Skeletal muscle cell (primary cell): ENCODE data around the gene SH3BP1.
A peak's percentile ranks its signal among the peaks of the same experiment; 100 is the strongest.
"Not testable (repeated sequence)": the region's sequence is repeated elsewhere in the genome, so short reads cannot be mapped to it uniquely, and the experiment has no call there.

Experiments used
- DNase-seq: peaks from one replicate; pipeline ENCODE4 v3.0.0-alpha.2; 2010; ENCODE audit warnings: low read depth
- H3K4me3 ChIP-seq: 2 replicates; pipeline ENCODE4 v1.5.1; 2011; ENCODE audit warnings: low read depth, mild to moderate bottlenecking, control low read depth, low read length, moderate library complexity

Gene SH3BP1

GRCh38 chr22:37650463-37651136 lies 11.1 kb downstream of the SH3BP1 start:
- no peak for DNase-seq
- H3K4me3 ChIP-seq, result no peak overlapping the region

- DNase-seq, result no peak
- no peak overlapping the region for H3K4me3 ChIP-seq
Observed at GRCh38 chr22:37654563-37655251, 15.2 kb downstream of the SH3BP1 start.

DNA sequence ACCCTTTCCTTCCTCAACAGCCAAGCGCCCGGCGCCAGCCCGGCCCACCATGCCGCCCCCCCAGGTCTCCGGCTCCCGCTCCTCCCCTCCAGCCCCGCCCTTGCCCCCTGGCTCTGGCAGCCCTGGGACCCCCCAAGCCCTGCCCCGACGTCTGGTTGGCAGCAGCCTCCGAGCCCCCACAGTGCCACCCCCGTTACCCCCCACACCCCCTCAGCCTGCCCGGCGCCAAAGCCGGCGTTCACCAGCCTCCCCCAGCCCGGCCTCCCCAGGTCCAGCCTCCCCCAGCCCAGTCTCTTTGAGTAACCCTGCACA lies 15.7 kb downstream of the SH3BP1 start:
- H3K4me3 ChIP-seq, result no peak overlapping the region
- no peak for DNase-seq

DNA sequence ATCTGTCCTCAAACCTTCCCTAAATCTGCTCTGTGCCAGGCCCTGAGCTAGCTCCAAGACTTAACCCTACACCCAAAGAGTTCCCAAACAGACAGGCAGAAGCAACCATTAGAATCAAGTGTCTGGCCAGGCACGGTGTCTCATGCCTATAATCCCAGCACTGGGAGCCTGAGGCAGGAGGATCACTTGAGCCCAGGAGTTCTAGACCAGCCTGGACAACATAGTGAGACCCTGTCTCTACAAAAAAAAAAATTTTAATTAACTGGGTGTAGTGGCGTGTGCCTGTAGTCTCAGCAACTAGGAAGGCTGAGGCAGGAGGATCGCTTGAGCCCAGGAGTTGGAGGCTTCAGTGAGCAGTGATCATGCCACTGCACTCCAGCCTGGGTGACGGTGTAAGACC lies 17.1 kb downstream of the SH3BP1 start:
- DNase-seq, H3K4me3 ChIP-seq: not testable (repeated sequence)

- H3K4me3 ChIP-seq, result peak overlapping the region; percentile 76
- no peak for DNase-seq
Observed at GRCh38 chr22:37657590-37658132, 18.2 kb downstream of the SH3BP1 start.

- H3K4me3 ChIP-seq, result peak within 1 kb of the TSS; percentile 76
- peak; percentile 100 for DNase-seq
Observed at GRCh38 chr22:37658133-37659065, 18.9 kb downstream of the SH3BP1 start, which contains the start of gene PDXP. Gene PDXP, plus strand, starts transcription at chr22:37658723. Its CDS starts 60 bp downstream, at chr22:37658783.

DNA sequence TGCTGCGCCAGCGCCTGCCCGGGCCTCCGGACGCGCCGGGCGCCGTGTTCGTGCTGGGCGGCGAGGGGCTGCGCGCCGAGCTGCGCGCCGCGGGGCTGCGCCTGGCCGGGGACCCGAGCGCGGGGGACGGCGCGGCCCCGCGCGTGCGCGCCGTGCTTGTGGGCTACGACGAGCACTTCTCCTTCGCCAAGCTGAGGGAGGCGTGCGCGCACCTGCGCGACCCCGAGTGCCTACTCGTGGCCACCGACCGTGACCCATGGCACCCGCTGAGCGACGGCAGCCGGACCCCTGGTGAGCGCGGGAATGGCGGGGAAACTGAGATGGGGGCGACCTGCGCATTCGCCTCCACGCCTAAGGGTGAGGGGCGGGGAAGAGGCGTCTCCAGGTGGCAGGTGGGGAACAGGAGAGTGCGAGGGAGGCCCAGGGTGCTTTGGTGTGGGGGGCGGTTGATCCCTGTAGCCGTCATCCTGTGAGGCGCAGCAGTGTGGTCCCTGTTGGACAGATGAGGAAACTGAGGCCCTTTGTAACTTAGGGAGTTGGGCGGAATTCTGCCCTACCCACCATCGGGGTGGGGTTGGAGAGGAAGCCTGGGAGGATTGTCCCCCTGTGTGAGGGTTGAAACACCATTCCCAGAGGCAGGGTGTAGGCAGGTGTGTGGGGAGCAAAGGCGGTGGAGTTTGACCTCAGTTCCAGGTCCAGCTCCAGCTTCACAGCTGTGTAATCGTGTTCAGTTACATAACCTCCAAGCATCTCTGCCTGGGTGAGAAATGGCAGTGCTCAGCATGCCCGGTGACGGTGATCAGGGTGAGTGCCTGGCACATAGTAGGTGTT lies 19.8 kb downstream of the SH3BP1 start:
- no peak for DNase-seq
- peak overlapping the region; percentile 76 for H3K4me3 ChIP-seq

DNA sequence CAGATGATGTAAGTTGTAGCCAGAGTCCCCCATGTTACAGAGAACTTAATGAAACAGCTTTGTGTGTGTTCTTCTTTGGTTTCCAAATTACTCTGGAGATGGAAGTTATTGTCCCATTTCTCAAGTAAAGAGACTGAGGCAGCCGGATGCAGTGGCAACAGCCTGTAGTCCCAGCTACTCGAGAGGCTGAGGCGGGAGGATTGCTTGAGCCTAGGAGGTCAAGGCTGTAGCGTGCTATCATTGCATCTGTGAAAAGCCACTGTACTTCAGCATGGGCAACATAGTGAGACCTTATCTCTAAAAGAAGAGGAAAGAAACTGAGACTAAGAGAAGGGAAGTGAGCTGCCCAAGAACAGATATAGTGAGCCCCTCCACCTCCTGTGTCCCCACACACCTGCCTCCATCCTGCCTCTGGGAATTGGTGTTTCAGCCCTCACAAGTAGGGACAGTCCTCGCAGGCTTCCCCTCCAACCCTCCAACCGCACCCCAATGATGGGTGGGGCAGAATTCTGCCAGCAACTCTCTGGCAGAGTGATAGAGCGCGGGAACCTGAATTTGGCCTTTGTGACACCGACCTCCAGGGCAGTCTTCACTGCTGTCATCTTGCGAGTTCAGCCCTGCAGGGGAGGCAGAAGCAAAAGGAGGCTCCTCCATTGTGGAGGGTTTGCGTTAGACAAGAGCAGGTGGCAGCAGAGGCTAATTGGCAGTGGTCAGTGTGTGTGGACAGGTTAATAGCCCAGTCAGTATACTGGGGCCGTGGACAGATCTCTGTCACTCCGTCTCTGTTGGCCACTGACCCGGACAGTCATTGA lies 20.6 kb downstream of the SH3BP1 start:
- peak overlapping the region; percentile 76 for H3K4me3 ChIP-seq
- DNase-seq, result no peak

DNA sequence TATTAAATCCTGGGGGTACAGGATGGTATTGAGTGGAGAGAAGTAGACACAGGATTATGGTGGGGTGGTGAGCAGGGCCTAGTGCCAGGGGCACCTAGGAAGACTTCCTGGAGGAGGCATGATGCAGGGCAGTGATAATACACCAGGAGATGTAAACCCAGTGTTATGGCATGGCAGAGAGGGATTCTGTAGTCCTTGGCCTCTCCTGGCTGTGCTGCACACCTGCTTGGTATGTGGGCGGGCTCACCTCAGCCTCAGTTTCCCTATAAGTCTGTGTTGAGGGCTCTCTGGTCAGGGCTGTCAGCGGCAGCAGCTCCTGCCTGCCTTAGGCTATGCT lies 21.2 kb downstream of the SH3BP1 start:
- no peak overlapping the region for H3K4me3 ChIP-seq
- DNase-seq, result no peak

DNA sequence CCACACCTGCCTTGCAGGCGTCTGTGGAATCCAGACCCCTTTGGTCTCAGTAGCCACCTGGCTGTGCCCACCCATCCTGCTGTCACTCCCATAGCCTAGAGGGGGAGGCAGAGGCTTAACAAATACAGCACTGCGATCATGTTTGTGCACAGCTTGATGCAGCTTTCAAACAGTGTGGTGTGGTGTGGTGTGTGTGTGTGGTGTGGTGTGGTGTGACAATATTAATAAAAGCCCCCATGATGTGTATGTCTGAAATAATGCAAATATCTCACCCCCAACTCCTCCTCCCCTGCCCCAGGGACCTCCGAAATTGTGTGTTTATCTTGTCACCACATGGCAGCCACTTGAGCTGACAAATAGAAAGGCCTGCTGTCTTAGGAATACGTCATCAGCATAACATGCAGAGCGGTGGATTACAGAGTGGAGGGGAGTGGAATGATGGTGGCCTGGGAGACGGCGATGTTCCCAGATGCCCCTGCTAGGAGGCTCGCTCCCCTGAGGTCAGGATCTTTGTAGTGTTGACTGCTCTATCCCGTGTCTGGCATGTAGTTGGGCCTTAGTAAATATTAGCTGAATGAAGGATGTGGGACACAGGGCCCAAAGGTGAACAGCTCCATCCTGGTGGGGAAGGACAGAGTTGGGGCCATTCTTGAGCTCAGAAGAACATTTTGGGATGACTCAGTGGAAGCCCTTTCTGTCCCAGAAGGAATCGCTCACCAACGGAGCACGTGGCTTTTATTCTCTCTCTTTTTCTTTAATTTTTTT lies 21.9 kb downstream of the SH3BP1 start:
- no peak overlapping the region for H3K4me3 ChIP-seq
- DNase-seq, result no peak

DNA sequence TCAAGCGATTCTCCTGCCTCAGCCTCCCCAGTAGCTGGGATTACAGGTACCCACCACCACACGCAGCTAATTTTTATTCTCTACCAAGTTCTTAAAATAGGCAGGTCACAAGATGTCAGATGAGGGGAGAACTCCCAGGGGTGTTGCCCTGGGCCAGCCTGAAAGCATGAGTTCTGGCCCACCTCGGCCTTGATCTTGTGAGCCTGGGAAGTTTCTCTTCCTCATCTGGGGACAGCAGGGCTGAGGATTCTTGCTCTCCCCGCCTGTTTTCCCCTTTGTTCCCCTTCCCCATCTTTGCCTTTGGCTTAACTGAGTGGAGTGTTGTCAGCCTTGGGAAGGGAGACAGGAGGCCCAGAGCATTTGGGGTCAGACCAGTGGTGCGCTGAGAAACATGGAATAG lies 22.6 kb downstream of the SH3BP1 start:
- no peak overlapping the region for H3K4me3 ChIP-seq
- no peak for DNase-seq

DNA sequence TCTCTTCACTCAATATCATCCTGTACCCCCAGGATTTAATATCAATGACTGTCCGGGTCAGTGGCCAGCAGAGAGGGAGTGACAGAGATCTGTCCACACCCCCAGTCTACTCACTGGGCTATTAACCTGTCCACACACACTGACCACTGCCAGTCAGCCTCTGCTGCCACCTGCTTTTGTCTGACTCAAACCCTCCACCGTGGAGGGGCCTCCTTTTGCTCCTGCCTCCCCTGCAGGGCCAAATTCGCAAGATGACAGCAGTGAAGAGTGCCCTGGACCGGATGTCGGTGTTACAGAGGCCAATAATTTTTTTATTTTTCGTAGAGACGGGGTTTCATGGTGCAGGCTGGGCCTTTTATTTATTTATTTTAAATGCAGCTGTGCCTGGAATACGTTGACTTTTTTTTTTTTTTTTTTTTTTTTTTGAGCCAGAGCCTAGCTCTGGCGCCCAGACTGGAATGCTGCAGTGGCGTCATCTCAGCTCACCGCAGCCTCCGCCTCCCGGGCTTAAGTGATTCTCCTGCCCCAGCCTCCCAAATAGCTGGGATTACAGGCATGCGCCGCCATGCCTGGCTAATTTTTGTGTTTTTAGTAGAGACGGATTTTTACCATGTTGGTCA lies 24.2 kb downstream of the SH3BP1 start:
- H3K4me3 ChIP-seq, result no peak overlapping the region
- DNase-seq, result no peak

- DNase-seq, result no peak
- no peak overlapping the region for H3K4me3 ChIP-seq
Observed at GRCh38 chr22:37664249-37665101, 25.0 kb downstream of the SH3BP1 start.

- H3K4me3 ChIP-seq, result no peak overlapping the region
- no peak for DNase-seq
Observed at GRCh38 chr22:37665487-37665886, 26.0 kb downstream of the SH3BP1 start.

GRCh38 chr22:37669586-37669985 lies 30.1 kb downstream of the SH3BP1 start:
- no peak for DNase-seq
- H3K4me3 ChIP-seq, result no peak overlapping the region

GRCh38 chr22:37672206-37672919 lies 32.9 kb downstream of the SH3BP1 start:
- DNase-seq, result no peak
- no peak overlapping the region for H3K4me3 ChIP-seq
